Activated effector memory CD4-positive, alpha-beta T cell treated with anti-CD3 and anti-CD28 coated beads, Interleukin-2, amount 50 U/mL, for 16 hours (primary cell): ENCODE data around the gene POU5F1.
"Not testable (repeated sequence)": the region's sequence is repeated elsewhere in the genome, so short reads cannot be mapped to it uniquely, and the experiment has no call there.

ENCODE experiments used
- DNase-seq: peaks from one replicate; pipeline ENCODE4 v3.0.0-alpha.2; 2020

POU5F1 gene

DNA sequence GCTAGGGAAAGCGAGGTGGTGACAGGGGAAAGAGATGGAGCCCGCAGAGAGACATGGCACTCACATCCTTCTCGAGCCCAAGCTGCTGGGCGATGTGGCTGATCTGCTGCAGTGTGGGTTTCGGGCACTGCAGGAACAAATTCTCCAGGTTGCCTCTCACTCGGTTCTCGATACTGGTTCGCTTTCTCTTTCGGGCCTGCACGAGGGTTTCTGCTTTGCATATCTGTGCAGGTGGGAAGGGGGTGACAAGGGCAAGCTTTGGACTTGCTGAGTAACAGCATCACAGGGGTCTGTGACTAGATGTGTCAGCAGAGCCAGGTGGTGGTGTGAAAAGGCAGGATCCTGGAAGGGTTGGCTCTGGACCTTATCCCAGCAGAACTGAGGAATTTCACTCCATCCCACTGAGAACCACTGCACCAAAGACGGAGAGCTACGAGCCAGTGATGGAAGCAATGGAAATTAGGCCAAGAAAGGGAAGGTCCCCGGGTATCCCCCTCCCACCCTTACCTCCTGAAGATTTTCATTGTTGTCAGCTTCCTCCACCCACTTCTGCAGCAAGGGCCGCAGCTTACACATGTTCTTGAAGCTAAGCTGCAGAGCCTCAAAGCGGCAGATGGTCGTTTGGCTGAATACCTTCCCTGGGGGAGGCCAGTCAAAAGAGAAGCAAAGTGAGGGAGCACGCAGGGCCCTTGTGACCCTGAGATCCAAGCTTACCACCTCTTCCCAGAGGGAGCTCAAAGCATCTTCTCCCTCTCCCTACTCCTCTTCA, 5.2 kb downstream of the POU5F1 start:
- DNase-seq, result not testable (repeated sequence)

- not testable (repeated sequence) for DNase-seq
These were observed 5.9 kb downstream of the POU5F1 start for GRCh38 chr6:31164475-31165063.

DNA sequence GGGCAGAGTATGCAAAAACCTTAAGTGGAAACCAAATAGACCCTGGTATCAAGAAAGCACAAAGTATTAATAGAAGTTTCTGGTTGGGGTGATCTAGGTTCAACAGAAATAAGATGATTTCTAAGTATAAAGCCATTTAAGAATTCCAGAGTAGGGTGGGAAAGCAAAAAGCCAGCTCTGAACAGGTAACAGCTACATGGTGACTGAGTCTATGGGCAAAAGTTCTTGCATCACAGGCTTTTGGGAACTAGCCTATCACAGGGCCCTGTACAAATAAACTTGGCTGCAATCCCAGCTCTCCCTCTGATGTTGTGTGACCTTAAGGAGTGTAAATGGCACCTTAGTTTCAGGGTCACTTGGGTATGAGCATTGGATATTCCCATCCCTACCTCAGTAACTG, 6.6 kb downstream of the POU5F1 start:
- no peak for DNase-seq

GRCh38 chr6:31162463-31163165, 7.9 kb downstream of the POU5F1 start:
- DNase-seq, result no peak

DNA sequence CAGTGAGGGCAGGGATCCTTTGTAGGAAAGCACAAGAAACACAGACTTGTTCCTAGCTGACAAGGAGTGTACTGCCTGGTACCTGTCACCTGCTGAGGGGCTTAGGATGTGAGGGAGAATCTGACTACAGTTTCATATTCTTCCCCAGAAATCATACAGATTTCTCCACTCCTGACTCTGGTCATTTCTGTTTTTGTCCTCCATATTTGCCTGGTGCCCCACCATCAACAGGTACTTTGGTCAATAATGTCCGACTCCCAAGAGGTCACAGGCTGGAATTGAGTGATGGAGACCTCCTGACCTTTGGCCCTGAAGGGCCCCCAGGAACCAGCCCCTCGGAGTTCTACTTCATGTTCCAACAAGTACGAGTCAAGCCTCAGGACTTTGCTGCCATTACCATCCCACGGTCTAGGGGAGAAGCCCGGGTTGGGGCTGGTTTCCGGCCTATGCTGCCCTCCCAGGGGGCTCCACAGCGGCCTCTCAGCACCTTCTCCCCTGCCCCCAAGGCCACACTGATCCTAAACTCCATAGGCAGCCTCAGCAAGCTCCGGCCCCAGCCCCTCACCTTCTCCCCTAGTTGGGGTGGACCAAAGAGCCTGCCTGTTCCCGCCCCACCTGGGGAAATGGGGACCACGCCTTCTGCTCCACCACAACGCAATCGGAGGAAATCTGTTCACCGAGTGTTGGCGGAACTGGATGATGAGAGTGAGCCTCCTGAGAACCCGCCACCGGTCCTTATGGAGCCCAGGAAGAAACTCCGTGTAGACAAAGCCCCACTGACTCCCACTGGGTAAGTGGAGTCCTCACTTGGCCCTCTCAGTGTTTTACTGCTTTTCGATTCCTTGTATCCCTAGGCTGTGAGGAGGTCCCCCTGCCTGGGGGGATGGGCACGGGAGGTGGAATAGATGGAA, 9.0 kb downstream of the POU5F1 start:
- no peak for DNase-seq

GRCh38 chr6:31158863-31159855, 11.3 kb downstream of the POU5F1 start:
- DNase-seq, result peak; percentile 73

GRCh38 chr6:31158140-31158862, 12.2 kb downstream of the POU5F1 start, which contains the start of gene TCF19:
TSS of gene TCF19 (plus strand) at chr6:31158589. CDS start at chr6:31159470, 881 bp downstream.
- DNase-seq, result peak; percentile 100

DNA sequence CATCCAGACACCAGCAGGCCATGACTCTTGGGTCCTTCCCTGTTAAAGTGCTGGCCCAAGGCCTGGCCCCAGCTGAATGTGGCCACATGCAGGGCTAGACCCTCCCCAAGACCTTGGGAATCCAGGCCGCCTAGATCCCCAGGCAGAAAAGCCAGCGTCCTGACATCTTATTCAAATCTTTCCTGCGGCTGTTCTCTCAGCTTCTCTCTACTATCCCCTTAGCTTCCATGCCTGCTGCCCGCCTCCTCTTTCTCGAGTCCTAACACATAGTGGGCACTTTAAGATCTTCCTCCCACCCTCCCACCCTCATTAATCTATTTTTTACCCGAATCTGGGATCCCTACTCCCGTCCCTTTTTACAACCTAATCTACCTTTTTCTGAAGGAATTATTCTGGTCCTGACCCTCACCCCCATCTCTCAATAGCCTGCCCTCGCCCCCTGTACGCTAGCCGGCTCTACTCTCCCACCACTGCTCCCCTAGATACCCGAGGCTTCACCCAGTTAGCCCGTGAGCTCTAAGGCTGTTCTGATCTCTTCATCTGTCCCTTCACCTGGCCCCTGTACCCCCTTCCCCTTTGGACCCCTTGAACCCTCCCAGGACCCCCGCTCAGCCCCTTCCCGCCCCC, 12.9 kb downstream of the POU5F1 start, which contains the start of gene CCHCR1:
CCHCR1 (minus strand) TSS at position 290 of the 627 bp plus-strand sequence; CDS start at position 88, 202 bp downstream.
- DNase-seq, result no peak

- DNase-seq, result no peak
These were observed 13.8 kb downstream of the POU5F1 start for GRCh38 chr6:31156641-31157040.

DNA sequence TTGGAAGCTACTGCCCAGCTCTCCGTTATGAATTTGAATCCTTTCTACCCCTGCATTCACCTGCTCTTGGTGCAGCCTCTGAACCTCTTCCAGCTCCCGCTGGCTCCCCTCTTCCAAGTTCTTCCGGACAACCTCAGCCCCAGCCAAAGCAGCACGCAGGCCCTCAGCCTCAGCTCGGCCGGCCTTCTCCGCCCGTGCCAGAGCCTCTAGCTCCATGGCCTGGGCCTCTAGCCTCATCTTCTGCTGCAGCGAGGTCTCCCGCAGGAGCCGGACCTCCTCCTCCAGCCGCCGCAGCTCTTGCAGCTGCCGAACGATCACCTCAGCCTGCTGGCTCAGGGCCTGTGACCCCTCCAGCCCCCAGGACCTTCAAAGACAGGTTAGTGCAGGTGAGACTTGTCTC, 16.0 kb downstream of the POU5F1 start:
- DNase-seq, result no peak

DNA sequence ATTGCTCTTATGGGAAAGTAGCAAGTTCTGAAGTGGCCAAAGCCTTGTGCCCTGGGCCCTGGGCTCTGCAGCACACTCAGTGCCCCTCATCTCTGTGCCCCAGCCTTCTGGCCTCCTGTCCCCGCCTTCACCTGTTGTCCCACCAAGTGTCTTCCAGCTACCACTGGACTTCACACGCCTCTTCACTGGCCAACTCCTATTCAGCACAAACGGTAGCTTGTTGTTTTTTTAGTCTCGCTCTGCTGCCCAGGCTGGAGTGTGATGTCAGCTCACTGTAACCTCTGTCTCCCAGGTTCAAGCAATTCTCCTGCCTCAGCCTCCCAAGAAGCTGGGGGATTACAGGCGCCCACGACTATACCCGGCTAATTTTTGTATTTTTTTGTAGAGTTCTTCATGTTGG, 17.7 kb downstream of the POU5F1 start:
- DNase-seq, result no peak

DNA sequence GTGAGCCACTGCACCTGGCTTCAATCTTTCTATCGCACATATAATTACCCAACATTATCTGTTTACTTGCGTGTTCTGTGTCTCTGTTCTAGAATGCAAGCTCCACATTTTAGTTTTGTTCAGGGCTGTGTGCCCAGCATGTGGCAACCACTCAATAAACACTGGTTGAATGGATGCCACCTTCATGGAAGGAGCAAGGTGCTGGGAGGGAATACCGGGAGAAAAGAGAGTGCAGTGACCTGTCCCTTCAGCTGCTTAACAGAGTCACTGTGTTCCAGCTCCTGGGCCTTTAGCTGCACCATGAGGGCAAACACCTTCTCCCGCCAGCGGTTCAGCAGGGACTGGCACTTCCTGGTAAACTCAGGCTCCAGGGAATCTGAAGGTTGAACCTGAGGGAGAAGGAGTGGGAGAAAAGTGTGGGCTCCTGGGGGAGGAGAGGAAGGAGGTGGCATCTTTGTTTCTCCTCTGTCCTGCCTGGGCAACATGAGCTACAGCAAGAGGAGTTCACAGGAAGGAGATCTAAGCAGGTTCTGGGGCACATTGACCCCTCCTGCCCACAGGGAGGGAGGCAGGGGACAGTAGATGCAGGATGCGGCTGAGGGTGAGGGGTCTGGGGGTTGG, 20.5 kb downstream of the POU5F1 start:
- DNase-seq, result no peak

GRCh38 chr6:31145386-31145785, 25.1 kb downstream of the POU5F1 start:
- no peak for DNase-seq

DNA sequence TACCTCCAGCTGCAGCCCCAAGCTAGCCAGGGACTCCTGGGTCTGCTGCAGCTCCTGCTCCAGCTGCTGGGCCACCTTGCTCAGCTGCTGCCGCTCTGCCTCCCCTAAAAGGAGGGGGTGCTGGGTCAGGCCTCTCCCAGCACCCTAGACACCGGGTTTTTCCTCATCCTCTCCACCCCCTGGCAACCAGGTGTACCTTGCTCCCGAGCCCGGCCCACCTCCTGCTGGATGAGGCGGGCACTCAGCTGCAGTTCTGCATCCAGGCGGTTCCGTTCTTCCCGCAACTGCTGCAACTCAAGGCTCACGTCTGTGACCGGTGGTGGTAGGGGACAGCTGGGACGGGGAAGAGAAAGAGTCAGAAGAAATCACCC, 25.5 kb downstream of the POU5F1 start:
- no peak for DNase-seq

- DNase-seq, result no peak
These were observed 26.0 kb downstream of the POU5F1 start for GRCh38 chr6:31144296-31144969.

GRCh38 chr6:31143148-31143547, 27.3 kb downstream of the POU5F1 start:
- no peak for DNase-seq

DNA sequence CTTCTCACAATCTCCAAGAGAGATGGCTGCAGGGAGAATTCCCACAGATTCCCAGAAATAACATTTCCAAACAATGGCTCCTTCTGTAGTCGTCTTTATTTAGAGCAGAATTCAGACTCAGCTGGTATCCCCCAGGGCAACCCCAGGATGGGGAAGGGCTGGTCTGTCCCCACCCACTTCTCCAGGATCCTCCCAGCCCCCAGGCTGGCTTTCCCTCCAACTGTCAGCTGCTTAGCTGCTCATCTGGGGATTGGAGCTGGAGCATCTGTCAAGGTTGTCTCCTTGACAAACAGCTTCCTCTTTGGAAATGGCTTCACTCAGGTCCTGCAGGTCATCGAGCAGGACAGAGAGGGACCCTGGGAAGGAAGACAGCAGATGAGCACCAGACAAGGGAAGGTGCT, 28.1 kb downstream of the POU5F1 start:
- DNase-seq, result no peak

GRCh38 chr6:31140643-31141042, 29.8 kb downstream of the POU5F1 start:
- no peak for DNase-seq

DNA sequence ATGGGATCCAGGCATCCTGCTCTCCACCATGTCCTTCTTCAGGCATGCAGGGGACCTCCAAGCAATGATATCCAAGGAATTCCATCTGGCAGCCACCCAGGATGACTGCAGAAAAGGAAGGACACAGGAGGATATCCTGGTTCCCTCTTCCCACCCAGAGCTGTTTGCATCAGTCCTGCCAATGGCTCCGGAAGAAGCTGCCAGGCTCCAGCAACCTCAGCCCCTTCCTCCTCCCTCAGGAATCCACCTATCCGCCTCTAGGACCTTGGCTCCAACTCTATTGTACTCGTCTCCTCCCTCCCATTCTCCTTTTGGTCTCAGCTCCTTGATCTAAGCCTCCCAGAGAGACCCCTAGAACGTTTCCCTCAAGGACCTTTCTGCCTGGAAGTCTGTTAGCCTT, 30.9 kb downstream of the POU5F1 start:
- no peak for DNase-seq
